Thyroid gland (tissue), 4 donors: ENCODE results near the gene CDC14B. TPM values are rescaled to one million over a fixed set of nuclear protein-coding genes. Genes with fewer than 3 reads are reported as not detected.

Experiments
- DNase-seq, 2 donors: peaks; one replicate each; pipeline ENCODE4 v3.0.0-alpha.2; 2019
- H3K27ac ChIP-seq, 3 donors: fragments of 200-600 bp; sonication (generic); 1 replicate in 2 of 3; 2 replicates in 1 of 3; pipeline ENCODE4 v1.5.1; 2016 to 2019; ENCODE audit warnings: mild to moderate bottlenecking in 1 of 3, moderate library complexity in 1 of 3
- H3K27me3 ChIP-seq: fragments of 200-600 bp; sonication (generic); one replicate; pipeline ENCODE4 v1.5.1; 2019
- H3K36me3 ChIP-seq, 2 donors: fragments of 200-600 bp; sonication (generic); one replicate each; pipeline ENCODE4 v1.5.1; 2016 to 2019
- H3K4me1 ChIP-seq, 2 donors: fragments of 200-600 bp; sonication (generic); one replicate each; pipeline ENCODE4 v1.5.1; 2017 to 2019
- H3K4me3 ChIP-seq, 3 donors: fragments of 200-600 bp; sonication (generic); replicated peaks in 1 of 3; 1 replicate in 2 of 3; 2 replicates in 1 of 3; pipeline ENCODE4 v1.5.1; 2016; ENCODE audit warnings: mild to moderate bottlenecking in 1 of 3
- H3K9me3 ChIP-seq: fragments of 200-600 bp; sonication (generic); one replicate; pipeline ENCODE4 v1.5.1; 2017
- CTCF ChIP-seq, 6 experiments: fragments of 200-600 bp in 3 of 6; fragments of 450-650 bp in 3 of 6; sonication (generic) in 3 of 6; IDR thresholded peaks; one replicate each; pipeline ENCODE4 v1.5.1; 2016 to 2019; ENCODE audit warnings: antibody characterized with exemption in 6 of 6, mild to moderate bottlenecking in 2 of 6, inconsistent platforms in 1 of 6, moderate library complexity in 1 of 6
- POLR2A ChIP-seq, 2 donors: fragments of 450-650 bp; IDR thresholded peaks; one replicate each; pipeline ENCODE4 v1.6.1; 2017; ENCODE audit warnings: antibody characterized with exemption in 2 of 2, mild to moderate bottlenecking in 2 of 2, moderate library complexity in 1 of 2
- WGBS, 2 donors: methylation state at CpG; one replicate each; pipeline ENCODE4 v1.1.5; 2017; 5-methylcytosine and 5-hydroxymethylcytosine counted together
- intact Hi-C: fragments of 100-400 bp; cut with DNase I; formaldehyde crosslinking; loops from one replicate; pipeline ENCODE4 v1.15.1; 2023
- total RNA-seq, 4 donors: library from RNA; depleted of rRNA; stranded (reverse); fragments of >200 nt; gene quantifications; one replicate each; pipeline ENCODE4 v1.2.3, GENCODE V29; 2016

Gene CDC14B
- total RNA-seq, 4 donors from 2014 or later = 39.7 to 87.4 (median 56.3) TPM

- intact Hi-C loops = loop anchor here (2.0 to 5.0 kb wide), 2 partner anchors 213 to 339 kb away; partner anchors contain the start of gene HABP4
- DNase-seq = no peak
- H3K4me1 ChIP-seq = no peaks in the 10 kb centered on the region
- no peak overlapping the region for H3K27ac ChIP-seq
- WGBS, 2 donors = 83 to 84% methylated on average over 6 of the region's 6 CpGs
- no peaks in the 10 kb centered on the region for H3K36me3 ChIP-seq
- H3K9me3 ChIP-seq = no peaks in the 10 kb centered on the region
- no peaks in the 10 kb centered on the region for H3K27me3 ChIP-seq
- TF ChIP-seq POLR2A (IDR thresholded peaks at IDR 0.05) (no peak), CTCF (IDR thresholded peaks at IDR 0.05) (no peak)
- H3K4me3 ChIP-seq = no peak overlapping the region
Measured at GRCh38 chr9:96665789-96666188, 46.1 kb upstream of the CDC14B start.

- H3K27me3 ChIP-seq = no peaks in the 10 kb centered on the region
- WGBS, 2 donors = 94 to 96% methylated on average over 20 of the region's 20 CpGs
- no peak overlapping the region for H3K27ac ChIP-seq
- H3K36me3 ChIP-seq = no peaks in the 10 kb centered on the region
- no peak overlapping the region for H3K4me3 ChIP-seq
- TF ChIP-seq POLR2A (IDR thresholded peaks at IDR 0.05) (no peak), CTCF (IDR thresholded peaks at IDR 0.05) (no peak)
- H3K9me3 ChIP-seq = no peaks in the 10 kb centered on the region
- intact Hi-C loops = no loop called here
- H3K4me1 ChIP-seq = no peaks in the 10 kb centered on the region
- DNase-seq = no peak
Measured at GRCh38 chr9:96663506-96664120, 44.0 kb upstream of the CDC14B start.

GRCh38 chr9:96661711-96662110, 42.1 kb upstream of the CDC14B start:
- WGBS, 2 donors = 87 to 92% methylated on average over 3 to 4 of the region's 4 CpGs
- Histone ChIP-seq H3K4me3 (no peak overlapping the region), H3K9me3 (no peaks in the 10 kb centered on the region), H3K4me1 (no peaks in the 10 kb centered on the region), H3K36me3 (no peaks in the 10 kb centered on the region), H3K27ac (no peak overlapping the region), H3K27me3 (no peaks in the 10 kb centered on the region)
- DNase-seq = no peak
- no peak for TF ChIP-seq POLR2A (IDR thresholded peaks at IDR 0.05)
- no peak for TF ChIP-seq CTCF (IDR thresholded peaks at IDR 0.05)
- intact Hi-C loops = no loop called here

GRCh38 chr9:96660692-96661248, 41.1 kb upstream of the CDC14B start:
- Histone ChIP-seq H3K27me3 (no peaks in the 10 kb centered on the region), H3K4me3 (no peak overlapping the region), H3K36me3 (no peaks in the 10 kb centered on the region), H3K9me3 (no peaks in the 10 kb centered on the region), H3K27ac (no peak overlapping the region), H3K4me1 (peaks cover under 1 to 2% of the 10 kb centered on the region in 2 donors)
- TF ChIP-seq CTCF (IDR thresholded peaks at IDR 0.05) (no peak), POLR2A (IDR thresholded peaks at IDR 0.05) (no peak)
- intact Hi-C loops = no loop called here
- DNase-seq = no peak
- 94 to 95% methylated on average over 7 of the region's 7 CpGs for WGBS, 2 donors

GRCh38 chr9:96655198-96655851, 35.7 kb upstream of the CDC14B start, which contains the start of gene PRXL2C:
Gene PRXL2C (minus strand): TSS chr9:96655317. CDS start chr9:96655281, 36 bp downstream.
- H3K27ac ChIP-seq = peak within 1 kb of the TSS; percentile 94 to 99 (median 97)
- WGBS, 2 donors = 10 to 12% methylated on average over 16 to 18 of the region's 57 CpGs
- H3K36me3 ChIP-seq = peaks cover 11 to 13% of the 10 kb centered on the region in 2 donors
- TF ChIP-seq POLR2A (IDR thresholded peaks at IDR 0.05) = peak in 1 of 2 donors; percentile 73
- no peak for TF ChIP-seq CTCF (IDR thresholded peaks at IDR 0.05)
- H3K27me3 ChIP-seq = no peaks in the 10 kb centered on the region
- peak within 1 kb of the TSS; percentile 39 to 79 (median 44) for H3K4me3 ChIP-seq
- intact Hi-C loops = loop anchor here (5.0 kb wide), 1 partner anchor 88 kb away; no protein-coding TSS in a partner anchor
- no peaks in the 10 kb centered on the region for H3K9me3 ChIP-seq
- DNase-seq = peak; percentile 88 to 90
- peaks cover 6 to 8% of the 10 kb centered on the region in 2 donors for H3K4me1 ChIP-seq
